K562 (cell line): ENCODE data around the gene SLC7A14. TPM values are rescaled to one million over a fixed set of nuclear protein-coding genes. Genes with fewer than 3 reads are reported as not detected.

Source experiments
- ATAC-seq: fragments of 200-7000 bp; cut with Tn5 transposase; 3 replicates; pipeline ENCODE4 v1.9.1; 2020; ENCODE audit warnings: moderate library complexity
- BruUV-seq: library from RNA; stranded (reverse); fragments of 400-500 nt; replicated peaks from 2 replicates; lab custom pipeline; 2021; lab: Mats Ljungman, UMichigan
- CTCF ChIA-PET: fragments of 300-600 bp; formaldehyde crosslinking; extraction: SDS; loops from one replicate; lab custom pipeline; 2021; ENCODE audit warnings: low intra/inter-chr PET ratio; lab: Yijun Ruan, JAX
- POLR2A ChIA-PET: fragments of 300-600, 350-650 bp; sonication (Branson Sonifier 250); formaldehyde crosslinking; extraction: SDS; loops from one replicate; lab custom pipeline; 2021; ENCODE audit warnings: antibody characterized with exemption, inconsistent platforms; lab: Yijun Ruan, JAX
- DNase-seq, 4 experiments: peaks; one replicate each; pipeline versions ENCODE4 v3.0.0 to v3.0.0-alpha.2; 2011 to 2018; ENCODE audit warnings: low spot score in 3 of 4, mixed read lengths in 3 of 4; ENCODE audit errors: extremely low read depth in 1 of 4
- FAIRE-seq: peaks from 2 replicates; lab custom pipeline; 2011; peaks lifted over from hg19 to GRCh38; lab: Jason Lieb, UNC
- H2AFZ ChIP-seq: 2 replicates; pipeline ENCODE4 v1.6.0; 2011; ENCODE audit warnings: low read depth, low read length, control low read depth, inconsistent platforms
- H3K27ac ChIP-seq: fragments of 200-600 bp; 3 replicates; pipeline ENCODE4 v1.8.0; 2011; ENCODE audit warnings: low read depth, mild to moderate bottlenecking, control low read depth, inconsistent platforms, low read length, moderate library complexity, mixed read lengths; ENCODE audit errors: extremely low read depth
- H3K27me3 ChIP-seq, 2 experiments: fragments of 300-600 bp in 1 of 2; 2 replicates in 1 of 2; 3 replicates in 1 of 2; pipeline versions ENCODE4 v1.6.0 to v1.8.0; 2011; ENCODE audit warnings: inconsistent platforms in 2 of 2, low read length in 2 of 2, mild to moderate bottlenecking in 1 of 2, mixed read lengths in 1 of 2, moderate library complexity in 1 of 2; ENCODE audit not compliant: control insufficient read depth in 2 of 2, insufficient read depth in 2 of 2
- H3K36me3 ChIP-seq: fragments of 300-600 bp; 3 replicates; pipeline ENCODE4 v1.8.0; 2011; ENCODE audit warnings: mild to moderate bottlenecking, low read length, inconsistent platforms; ENCODE audit not compliant: control insufficient read depth, insufficient read depth
- H3K4me1 ChIP-seq, 2 experiments: fragments of 200-600 bp in 1 of 2; replicated peaks in 1 of 2; 2 replicates in 1 of 2; 3 replicates in 1 of 2; pipeline versions ENCODE4 v1.5.1 to v1.8.0; 2011; ENCODE audit warnings: inconsistent platforms in 2 of 2, low read length in 2 of 2, mild to moderate bottlenecking in 1 of 2, mixed read lengths in 1 of 2, moderate library complexity in 1 of 2; ENCODE audit not compliant: control insufficient read depth in 2 of 2, insufficient read depth in 2 of 2
- H3K4me2 ChIP-seq: 2 replicates; pipeline ENCODE4 v1.6.1; 2011; ENCODE audit warnings: low read length, control low read depth, inconsistent platforms, mixed read lengths; ENCODE audit not compliant: insufficient read depth
- H3K4me3 ChIP-seq: fragments of 200-600 bp; sonication (generic), shearing (Covaris generic); 2 replicates; pipeline ENCODE4 v1.5.1; 2016; ENCODE audit warnings: control low read depth, inconsistent platforms
- H3K79me2 ChIP-seq: fragments of 200-600 bp; 3 replicates; pipeline ENCODE4 v1.8.0; 2011; ENCODE audit warnings: low read length, inconsistent platforms; ENCODE audit not compliant: control insufficient read depth, insufficient read depth
- H3K9ac ChIP-seq, 2 experiments: 2 replicates each; pipeline versions ENCODE4 v1.6.0 to v1.6.1; 2011; ENCODE audit warnings: low read depth in 2 of 2, low read length in 2 of 2, control low read depth in 1 of 2, inconsistent platforms in 1 of 2, mild to moderate bottlenecking in 1 of 2, mixed read lengths in 1 of 2; ENCODE audit not compliant: insufficient read depth in 1 of 2
- H3K9me1 ChIP-seq: one replicate; pipeline ENCODE4 v1.6.0; 2011; ENCODE audit warnings: inconsistent platforms, mild to moderate bottlenecking, low read length, moderate library complexity; ENCODE audit not compliant: control insufficient read depth, insufficient read depth
- H3K9me3 ChIP-seq: replicated peaks from 2 replicates; pipeline ENCODE4 v1.5.1; 2011; ENCODE audit warnings: low read depth, low read length, inconsistent platforms; ENCODE audit not compliant: control insufficient read depth, insufficient read depth
- H4K20me1 ChIP-seq: replicated peaks from 2 replicates; pipeline ENCODE4 v1.6.1; 2011; ENCODE audit warnings: low read length, inconsistent platforms, mixed read lengths; ENCODE audit not compliant: control insufficient read depth, insufficient read depth
- CUX1 ChIP-seq: fragments of 200-800 bp; sonication (Bioruptor generic); IDR thresholded peaks from 2 replicates; pipeline ENCODE4 v1.6.1; 2016; ENCODE audit warnings: missing genetic modification characterization, missing compliant biosample characterization
- ZBTB40 ChIP-seq, 2 experiments: fragments of 450-650 bp in 1 of 2; sonication (generic) in 1 of 2; formaldehyde crosslinking in 1 of 2; IDR thresholded peaks; 2 replicates each; pipeline versions ENCODE4 v1.7.1 to v1.9.0; 2016 to 2022; ENCODE audit warnings: inconsistent platforms in 1 of 2, mild to moderate bottlenecking in 1 of 2, missing genetic modification reagents in 1 of 2
- whole genome bisulfite sequencing: fragments of 100-300 bp; shearing (Covaris generic); methylation state at CpG from one replicate; pipeline ENCODE4 v1.1.6; 2016; ENCODE audit warnings: low coverage, mixed read lengths; ENCODE audit not compliant: insufficient coverage; ENCODE audit errors: missing lambda C conversion rate; 5-methylcytosine and 5-hydroxymethylcytosine counted together
- in situ Hi-C: fragments of 300-500 bp; cut with MboI; formaldehyde crosslinking; loops from 4 replicates; pipeline ENCODE4 v1.15.0; 2018; ENCODE audit warnings: inconsistent platforms, mixed read lengths
- intact Hi-C: fragments of 100-400 bp; cut with micrococcal nuclease; formaldehyde crosslinking; loops from 2 replicates; pipeline ENCODE4 v1.14.2; 2022
- polyA plus RNA-seq, 8 experiments: library from polyadenylated mRNA; depleted of rRNA in 4 of 8; stranded (reverse) in 5 of 8; unstranded in 3 of 8; fragments of >200 nt; fragmentation: Nextera tagmentation in 2 of 8; fragmentation: Illumina TruSeq in 1 of 8; extraction: Ambion mirVana in 2 of 8; extraction: Trizol in 1 of 8; gene quantifications; 2 replicates each; pipeline versions ENCODE4 v1.2.1 to v1.2.3, GENCODE V29; 2011 to 2014; ENCODE audit warnings: inconsistent platforms in 1 of 8, missing spikeins in 1 of 8
- total RNA-seq, 7 experiments: library from RNA; depleted of rRNA in 6 of 7; stranded (reverse); fragments of >200 nt in 6 of 7; fragmentation: Illumina TruSeq in 2 of 7; extraction: Trizol in 2 of 7; gene quantifications; 2 replicates each; pipeline versions ENCODE4 v1.2.1 to v1.2.3, GENCODE V29; 2011 to 2021; ENCODE audit warnings: low replicate concordance in 1 of 7

Gene SLC7A14
- total and polyA plus RNA-seq, 9 of the 15 experiments (the other 6 are each of a cell fraction or from before 2014, with no cell fraction given), result not detected

- H3K9me1 ChIP-seq, result no peaks in the 10 kb centered on the region
- H3K4me2 ChIP-seq, result no peak overlapping the region
- no peak overlapping the region for H2AFZ ChIP-seq
- ATAC-seq (no peak), FAIRE-seq (no peak), DNase-seq (no peak)
- no peak overlapping the region for H3K9ac ChIP-seq
- WGBS, result 50% methylated on average over 4 of the region's 4 CpGs
- no peaks in the 10 kb centered on the region for H4K20me1 ChIP-seq
- no peaks in the 10 kb centered on the region for H3K36me3 ChIP-seq
- TF ChIP-seq ZBTB40 (IDR thresholded peaks at IDR 0.05), result peak; percentile 74
- no peak for TF ChIP-seq ZBTB40 (CRISPR knock-in tag; IDR thresholded peaks at IDR 0.05)
- no peak for TF ChIP-seq CUX1 (CRISPR knock-in tag)
- ChIA-PET CTCF (no interaction called here), POLR2A (no interaction called here)
- in situ Hi-C loops, result no loop called here
- H3K79me2 ChIP-seq, result no peaks in the 10 kb centered on the region
- H3K27me3 ChIP-seq, result no peaks in the 10 kb centered on the region; a peak in 1 of 5 replicates
- intact Hi-C loops, result no loop called here
- peaks cover 3% of the 10 kb centered on the region in 2 experiments; a peak in 3 of 5 replicates for H3K4me1 ChIP-seq
- no TSS peak for BruUV-seq
- H3K4me3 ChIP-seq, result no peak overlapping the region
- no peaks in the 10 kb centered on the region for H3K9me3 ChIP-seq
- no peak overlapping the region for H3K27ac ChIP-seq
Observed at GRCh38 chr3:170529912-170530311, 56.0 kb downstream of the SLC7A14 start.
